PC-3 (cell line): Measurements from ENCODE around the gene CRELD2.

Source experiments
- EZH2 ChIP-seq: fragments of 300-600 bp; sonication (generic); IDR thresholded peaks from one replicate; pipeline ENCODE4 v1.6.1; 2017; ENCODE audit warnings: antibody characterized with exemption, mild to moderate bottlenecking, low read length; ENCODE audit not compliant: unreplicated experiment
- TF ChIP-seq, protein P1 (sequence below): fragments of 300-600 bp; sonication (generic); conservative IDR thresholded peaks from 2 replicates; pipeline ENCODE4 v1.5.1; 2017; ENCODE audit warnings: antibody characterized with exemption, low read depth, mild to moderate bottlenecking, low read length

DNA sequence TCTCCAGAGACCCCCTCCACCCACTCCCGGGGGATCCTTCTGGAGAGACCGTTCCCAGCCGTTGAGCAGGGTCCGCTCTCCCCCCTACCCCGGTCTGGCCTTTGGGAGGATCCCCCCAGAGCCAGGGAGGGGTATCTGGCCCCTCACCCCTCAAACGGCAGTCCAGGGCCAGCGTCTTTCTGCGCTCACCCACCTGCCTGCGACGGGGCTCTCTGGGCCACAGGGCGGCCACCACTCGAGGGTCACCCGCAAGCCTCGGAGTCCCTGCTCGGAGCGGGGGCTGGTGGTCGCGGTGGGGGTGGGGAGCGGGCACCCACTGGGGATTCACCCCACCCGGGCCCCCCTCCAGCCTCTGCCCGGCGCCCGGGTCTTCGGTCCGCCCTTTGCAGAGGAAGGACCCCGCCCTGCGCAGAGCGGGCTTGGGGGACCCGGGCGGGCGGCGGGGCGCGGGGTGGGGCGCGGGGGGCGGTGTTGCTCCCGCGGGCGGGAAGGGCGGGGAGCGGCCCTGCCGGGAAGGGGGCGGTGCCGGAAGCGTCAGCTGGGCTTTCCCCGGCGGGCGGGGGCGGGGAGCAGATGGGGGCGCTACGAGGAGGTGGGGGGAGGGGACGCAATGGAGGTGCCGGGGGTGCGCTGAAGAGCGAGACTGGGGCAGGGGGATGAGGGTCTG lies 16.6 kb downstream of the CRELD2 start:
- TF ChIP-seq, protein P1, sequence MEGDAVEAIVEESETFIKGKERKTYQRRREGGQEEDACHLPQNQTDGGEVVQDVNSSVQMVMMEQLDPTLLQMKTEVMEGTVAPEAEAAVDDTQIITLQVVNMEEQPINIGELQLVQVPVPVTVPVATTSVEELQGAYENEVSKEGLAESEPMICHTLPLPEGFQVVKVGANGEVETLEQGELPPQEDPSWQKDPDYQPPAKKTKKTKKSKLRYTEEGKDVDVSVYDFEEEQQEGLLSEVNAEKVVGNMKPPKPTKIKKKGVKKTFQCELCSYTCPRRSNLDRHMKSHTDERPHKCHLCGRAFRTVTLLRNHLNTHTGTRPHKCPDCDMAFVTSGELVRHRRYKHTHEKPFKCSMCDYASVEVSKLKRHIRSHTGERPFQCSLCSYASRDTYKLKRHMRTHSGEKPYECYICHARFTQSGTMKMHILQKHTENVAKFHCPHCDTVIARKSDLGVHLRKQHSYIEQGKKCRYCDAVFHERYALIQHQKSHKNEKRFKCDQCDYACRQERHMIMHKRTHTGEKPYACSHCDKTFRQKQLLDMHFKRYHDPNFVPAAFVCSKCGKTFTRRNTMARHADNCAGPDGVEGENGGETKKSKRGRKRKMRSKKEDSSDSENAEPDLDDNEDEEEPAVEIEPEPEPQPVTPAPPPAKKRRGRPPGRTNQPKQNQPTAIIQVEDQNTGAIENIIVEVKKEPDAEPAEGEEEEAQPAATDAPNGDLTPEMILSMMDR = no peak
- TF ChIP-seq EZH2 = no peak
